IMR-90 (cell line): Measurements from ENCODE around the gene WLS. TPM values are rescaled to one million over a fixed set of nuclear protein-coding genes. Genes with fewer than 3 reads are reported as not detected.

Experiments
- ATAC-seq: fragments of 200-7000 bp; cut with Tn5 transposase; 2 replicates; pipeline ENCODE4 v1.9.1; 2020; ENCODE audit warnings: low read depth, mild to moderate bottlenecking, moderate library complexity
- BruUV-seq: library from RNA; stranded (reverse); fragments of 400-500 nt; replicated peaks from 2 replicates; lab custom pipeline; 2021; lab: Mats Ljungman, UMichigan
- CTCF ChIA-PET: fragments of 300-600 bp; formaldehyde crosslinking; extraction: SDS; loops from one replicate; lab custom pipeline; 2021; ENCODE audit warnings: antibody characterized with exemption; lab: Yijun Ruan, JAX
- POLR2A ChIA-PET: fragments of 300-600 bp; sonication (Branson Sonifier 250); formaldehyde crosslinking; loops from one replicate; lab custom pipeline; 2022; ENCODE audit warnings: antibody characterized with exemption; ENCODE audit not compliant: unreplicated experiment; lab: Charles Lee
- DNase-seq: peaks from one replicate; pipeline ENCODE4 v3.0.0; 2013
- H2AFZ ChIP-seq: replicated peaks from 2 replicates; pipeline ENCODE3; 2013; ENCODE audit warnings: low read length, mild to moderate bottlenecking; ENCODE audit not compliant: poor library complexity
- H2AK5ac ChIP-seq: 2 replicates; pipeline ENCODE4 v1.6.1; 2013; ENCODE audit warnings: low read depth, low read length, inconsistent platforms
- H2AK9ac ChIP-seq: replicated peaks from 2 replicates; pipeline ENCODE3; 2013; ENCODE audit warnings: mild to moderate bottlenecking, low read depth, low read length, moderate library complexity; ENCODE audit not compliant: poor library complexity
- H2BK120ac ChIP-seq: 2 replicates; pipeline ENCODE4 v1.6.1; 2013; ENCODE audit warnings: low read depth, low read length, inconsistent platforms
- H2BK15ac ChIP-seq: 3 replicates; pipeline ENCODE4 v1.6.1; 2013; ENCODE audit warnings: low read depth, low read length, inconsistent platforms
- H2BK20ac ChIP-seq: 2 replicates; pipeline ENCODE4 v1.6.1; 2013; ENCODE audit warnings: low read depth, mild to moderate bottlenecking, inconsistent platforms, low read length, moderate library complexity
- H2BK5ac ChIP-seq: 2 replicates; pipeline ENCODE4 v1.6.1; 2013; ENCODE audit warnings: mild to moderate bottlenecking, low read depth, low read length, inconsistent platforms; ENCODE audit not compliant: poor library complexity, severe bottlenecking
- H3K14ac ChIP-seq: replicated peaks from 2 replicates; pipeline ENCODE4 v1.6.1; 2013; ENCODE audit warnings: low read depth, low read length, inconsistent platforms
- H3K18ac ChIP-seq: 2 replicates; pipeline ENCODE4 v1.6.1; 2013; ENCODE audit warnings: low read depth, low read length, control low read depth
- H3K23ac ChIP-seq: 2 replicates; pipeline ENCODE4 v1.6.1; 2013; ENCODE audit warnings: low read depth, low read length, inconsistent platforms
- H3K27ac ChIP-seq: 2 replicates; pipeline ENCODE4 v1.5.1; 2013; ENCODE audit warnings: mild to moderate bottlenecking, control low read depth, low read length; ENCODE audit not compliant: insufficient read depth
- H3K27me3 ChIP-seq: 2 replicates; pipeline ENCODE4 v1.6.1; 2013; ENCODE audit warnings: low read length; ENCODE audit not compliant: control insufficient read depth, insufficient read depth
- H3K36me3 ChIP-seq: 2 replicates; pipeline ENCODE4 v1.6.1; 2013; ENCODE audit warnings: low read length, mixed read lengths; ENCODE audit not compliant: control insufficient read depth, insufficient read depth
- H3K4ac ChIP-seq: 2 replicates; pipeline ENCODE4 v1.6.1; 2013; ENCODE audit warnings: low read depth, low read length, inconsistent platforms
- H3K4me1 ChIP-seq: 2 replicates; pipeline ENCODE4 v1.6.1; 2013; ENCODE audit warnings: low read length, mixed read lengths; ENCODE audit not compliant: control insufficient read depth, insufficient read depth
- H3K4me2 ChIP-seq: 2 replicates; pipeline ENCODE4 v1.6.1; 2013; ENCODE audit warnings: low read depth, mild to moderate bottlenecking, control low read depth, low read length, moderate library complexity
- H3K4me3 ChIP-seq: 2 replicates; pipeline ENCODE4 v1.5.1; 2013; ENCODE audit warnings: low read depth, mild to moderate bottlenecking, control low read depth, low read length, moderate library complexity; ENCODE audit not compliant: insufficient read depth
- H3K56ac ChIP-seq: 2 replicates; pipeline ENCODE4 v1.6.1; 2013; ENCODE audit warnings: low read length, inconsistent platforms; ENCODE audit not compliant: insufficient read depth; ENCODE audit errors: extremely low read depth
- H3K79me1 ChIP-seq, 2 experiments: 2 replicates each; pipeline ENCODE4 v1.6.1; 2013; ENCODE audit warnings: low read length in 2 of 2, inconsistent platforms in 1 of 2, low read depth in 1 of 2
- H3K9ac ChIP-seq: 2 replicates; pipeline ENCODE4 v1.6.1; 2013; ENCODE audit warnings: low read depth, low read length, control low read depth
- H3K9me1 ChIP-seq: 2 replicates; pipeline ENCODE4 v1.6.1; 2013; ENCODE audit warnings: low read length, inconsistent platforms; ENCODE audit not compliant: insufficient read depth
- H3K9me3 ChIP-seq: 2 replicates; pipeline ENCODE4 v1.6.1; 2013; ENCODE audit warnings: low read length; ENCODE audit not compliant: control insufficient read depth, insufficient read depth
- H4K20me1 ChIP-seq: 2 replicates; pipeline ENCODE4 v1.6.1; 2013; ENCODE audit warnings: low read length, inconsistent platforms; ENCODE audit not compliant: insufficient read depth
- H4K5ac ChIP-seq: 2 replicates; pipeline ENCODE4 v1.6.1; 2013; ENCODE audit warnings: mild to moderate bottlenecking, low read depth, low read length, control low read depth
- H4K8ac ChIP-seq, 2 experiments: 2 replicates each; pipeline ENCODE4 v1.6.1; 2013; ENCODE audit warnings: low read depth in 2 of 2, low read length in 2 of 2, control low read depth in 1 of 2, inconsistent platforms in 1 of 2
- H4K91ac ChIP-seq: 2 replicates; pipeline ENCODE4 v1.6.1; 2013; ENCODE audit warnings: low read depth, low read length, inconsistent platforms; ENCODE audit not compliant: insufficient read depth
- CEBPB ChIP-seq: IDR thresholded peaks from 2 replicates; pipeline ENCODE4 v1.6.1; 2012; ENCODE audit warnings: low read depth, low read length, improper control_type of control experiment
- MAZ ChIP-seq: IDR thresholded peaks from 2 replicates; pipeline ENCODE4 v1.6.1; 2012; ENCODE audit warnings: low read depth, mild to moderate bottlenecking, low read length, improper control_type of control experiment, moderate library complexity, borderline replicate concordance
- MXI1 ChIP-seq: IDR thresholded peaks from 2 replicates; pipeline ENCODE4 v1.6.1; 2012; ENCODE audit warnings: low read depth, mild to moderate bottlenecking, low read length, moderate library complexity, borderline replicate concordance
- POLR2A ChIP-seq: IDR thresholded peaks from 2 replicates; pipeline ENCODE4 v1.6.1; 2012; ENCODE audit warnings: mild to moderate bottlenecking, low read depth, low read length
- RAD21 ChIP-seq: IDR thresholded peaks from 2 replicates; pipeline ENCODE4 v1.6.1; 2012; ENCODE audit warnings: low read length, improper control_type of control experiment
- WGBS, 2 experiments: methylation state at CpG; one replicate each; pipeline versions ENCODE4 v1.1.5 to v1.1.7; 2013; ENCODE audit warnings: missing lambda C conversion rate in 2 of 2; ENCODE audit not compliant: insufficient read length in 1 of 2; ENCODE audit errors: extremely low coverage in 2 of 2; 5-methylcytosine and 5-hydroxymethylcytosine counted together
- dilution Hi-C: fragments of 300-500 bp; cut with HindIII; formaldehyde crosslinking; loops from one replicate; pipeline ENCODE4 v1.14.3; 2018; ENCODE audit warnings: low sequenced_read_pairs; ENCODE audit not compliant: unreplicated experiment
- in situ Hi-C: fragments of 300-500 bp; cut with MboI; formaldehyde crosslinking; loops from 3 replicates; pipeline ENCODE4 v1.14.3; 2019; ENCODE audit warnings: low sequenced_read_pairs, inconsistent platforms, mixed read lengths
- intact Hi-C: fragments of 100-400 bp; cut with micrococcal nuclease; formaldehyde crosslinking; loops from 2 replicates; pipeline ENCODE4 v1.10.0; 2022
- polyA plus RNA-seq, 3 experiments: library from polyadenylated mRNA; depleted of rRNA; stranded (reverse); fragments of >200 nt; gene quantifications; 2 replicates each; pipeline ENCODE4 v1.2.3, GENCODE V29; 2012; ENCODE audit warnings: low replicate concordance in 1 of 3
- total RNA-seq: library from RNA; depleted of rRNA; stranded (reverse); fragments of >200 nt; gene quantifications from 2 replicates; pipeline ENCODE4 v1.2.3, GENCODE V29; 2012
- TF ChIP-seq, protein P1 (sequence below): fragments of 150-350 bp; IDR thresholded peaks from 2 replicates; pipeline ENCODE4 v1.6.1; 2017; ENCODE audit warnings: mild to moderate bottlenecking, antibody characterized with exemption, low read length, low read depth

Gene WLS
- total and polyA plus RNA-seq, 2 of the 4 experiments (the other 2 are of a cell fraction), result 152 to 157 TPM

DNA sequence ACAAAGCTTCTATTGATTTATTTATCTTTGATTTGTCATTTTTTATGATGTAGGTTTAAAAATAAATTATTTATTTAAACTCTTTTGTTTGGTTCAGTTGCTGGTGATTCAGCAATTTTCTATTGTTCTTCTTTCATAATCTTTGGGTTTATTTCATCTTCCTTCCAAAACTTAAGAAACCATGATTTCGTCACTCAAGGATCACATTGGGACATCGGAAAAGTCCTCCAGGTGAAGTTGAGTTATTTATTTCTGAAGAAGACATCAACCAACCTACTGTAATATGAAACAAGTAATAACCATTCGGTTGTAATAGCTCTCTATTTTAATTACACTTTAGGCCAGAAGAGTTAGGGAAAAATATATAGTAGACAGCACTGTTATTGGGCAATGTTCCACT, 23.0 kb upstream of the WLS start:
- no peak overlapping the region for H2BK120ac ChIP-seq
- H3K27ac ChIP-seq, result no peak overlapping the region
- H3K4ac ChIP-seq, result no peak overlapping the region
- peaks cover 3% of the 10 kb centered on the region for H3K4me1 ChIP-seq
- H3K23ac ChIP-seq, result no peak overlapping the region
- H3K56ac ChIP-seq, result no peak overlapping the region
- DNase-seq (no peak), ATAC-seq (no peak)
- in situ Hi-C loops, result no loop called here
- H2AK5ac ChIP-seq, result no peak overlapping the region
- no peak overlapping the region for H3K4me2 ChIP-seq
- no CpG with 5 or more reads among the region's 3 CpGs for WGBS, 2 experiments
- H3K9me1 ChIP-seq, result no peaks in the 10 kb centered on the region
- no peak overlapping the region for H2AFZ ChIP-seq
- H2AK9ac ChIP-seq, result no peak overlapping the region
- TF ChIP-seq CEBPB (peak; percentile 21; the same call in 1 of the 2 replicates), POLR2A (no peak), MAZ (no peak), RAD21 (no peak), MXI1 (no peak)
- TF ChIP-seq, protein P1, sequence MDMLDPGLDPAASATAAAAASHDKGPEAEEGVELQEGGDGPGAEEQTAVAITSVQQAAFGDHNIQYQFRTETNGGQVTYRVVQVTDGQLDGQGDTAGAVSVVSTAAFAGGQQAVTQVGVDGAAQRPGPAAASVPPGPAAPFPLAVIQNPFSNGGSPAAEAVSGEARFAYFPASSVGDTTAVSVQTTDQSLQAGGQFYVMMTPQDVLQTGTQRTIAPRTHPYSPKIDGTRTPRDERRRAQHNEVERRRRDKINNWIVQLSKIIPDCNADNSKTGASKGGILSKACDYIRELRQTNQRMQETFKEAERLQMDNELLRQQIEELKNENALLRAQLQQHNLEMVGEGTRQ, result no peak
- ChIA-PET CTCF (no interaction called here), POLR2A (interaction anchor here (0.9 kb wide), 1 partner anchor 23 kb away, joined by 3 read pairs; the partner anchor contains the start of gene WLS)
- no TSS peak for BruUV-seq
- no peak overlapping the region for H3K14ac ChIP-seq
- no peaks in the 10 kb centered on the region for H3K9me3 ChIP-seq
- no peak overlapping the region for H3K4me3 ChIP-seq
- no peak overlapping the region for H3K9ac ChIP-seq
- no peaks in the 10 kb centered on the region for H3K36me3 ChIP-seq
- no peak overlapping the region for H4K8ac ChIP-seq
- no peaks in the 10 kb centered on the region for H3K27me3 ChIP-seq
- no peak overlapping the region for H2BK5ac ChIP-seq
- no peak overlapping the region for H4K5ac ChIP-seq
- no peaks in the 10 kb centered on the region for H4K20me1 ChIP-seq
- H3K18ac ChIP-seq, result no peak overlapping the region
- no peak overlapping the region for H4K91ac ChIP-seq
- dilution Hi-C loops, result no loop called here
- no peaks in the 10 kb centered on the region for H3K79me1 ChIP-seq
- H2BK20ac ChIP-seq, result no peak overlapping the region
- intact Hi-C loops, result loop anchor here (5.0 kb wide), 1 partner anchor 548 kb away; no protein-coding TSS in a partner anchor
- H2BK15ac ChIP-seq, result no peak overlapping the region
